ENCODE data around the gene CADM4. TPM values are rescaled to one million over a fixed set of nuclear protein-coding genes. Genes with fewer than 3 reads are reported as not detected.
A peak's percentile ranks its signal among the peaks of the same experiment; 100 is the strongest.

CADM4 gene
- total and polyA plus RNA-seq, 10 of the 15 experiments (the other 5 are each of a cell fraction or from before 2014, with no cell fraction given), result 0.04 to 0.12 (median 0.08) TPM; not detected in 5

- WGBS (ENCODE audit: insufficient coverage, insufficient replicate concordance, low lambda C conversion rate, missing lambda C conversion rate), result under 1% methylated on average over 18 of the region's 18 CpGs
- peak overlapping the region; percentile 20 for H2AFZ ChIP-seq (ENCODE audit: control insufficient read depth, low read depth, low read length)
- ChIA-PET RAD21 (ENCODE audit: unreplicated experiment) (interaction anchor here (0.8 to 4.8 kb wide), 18 partner anchors 11 to 214 kb away, joined by 3 to 92 read pairs (median 10); partner anchors contain the start of genes PHLDB3, PINLYP, XRCC1 and ZNF575), CTCF (interaction anchor here (0.9 to 6.6 kb wide), 21 partner anchors 13 to 214 kb away, joined by 3 to 169 read pairs (median 14); partner anchors contain the start of genes ETHE1, PINLYP and XRCC1), SMC1A (ENCODE audit: uncharacterized antibody, unreplicated experiment) (interaction anchor here (1.0 to 5.4 kb wide), 15 partner anchors 18 to 214 kb away, joined by 3 to 59 read pairs (median 6); partner anchors contain the start of genes PINLYP, XRCC1 and ZNF575), POLR2A (interaction anchor here (0.8 to 3.7 kb wide), 9 partner anchors 18 to 183 kb away, joined by 3 to 22 read pairs (median 4); partner anchors contain the start of genes PINLYP, XRCC1 and ZNF575)
- H3K9ac ChIP-seq (ENCODE audit: control insufficient read depth, insufficient read depth, low read length), result peak overlapping the region; percentile 91
- no peaks in the 10 kb centered on the region for H3K27me3 ChIP-seq (replicated peaks in 1 of 2; ENCODE audit: control insufficient read depth in 2 of 2, insufficient read depth in 2 of 2, low read length in 1 of 2)
- no peak for DNase-seq (ENCODE audit: low read depth, low spot score)
- in situ Hi-C loops (cut with MboI), result no loop called here
- H3K27ac ChIP-seq (ENCODE audit: control insufficient read depth, insufficient read depth), result peak overlapping the region; percentile 85
- peak overlapping the region; percentile 91 for H3K4me2 ChIP-seq (ENCODE audit: control insufficient read depth, insufficient read depth)
- H4K20me1 ChIP-seq (ENCODE audit: control insufficient read depth, insufficient read depth), result no peaks in the 10 kb centered on the region
- H3K79me2 ChIP-seq (ENCODE audit: control insufficient read depth, insufficient read depth, low read length), result peaks cover 37% of the 10 kb centered on the region
- FAIRE-seq, result no peak
- H3K4me1 ChIP-seq (ENCODE audit: control insufficient read depth, insufficient read depth, low read length), result peaks cover 7% of the 10 kb centered on the region; the same call in 1 of the 2 replicates
- H3K36me3 ChIP-seq (ENCODE audit: control insufficient read depth in 2 of 2, insufficient read depth in 2 of 2, low read length in 1 of 2), result peaks cover 12 to 13% of the 10 kb centered on the region in 2 experiments; a peak in 3 of 4 replicates
- intact Hi-C loops (cut with micrococcal nuclease; ENCODE audit: unreplicated experiment), result loop anchor here (2.0 kb wide), 1 partner anchor 185 kb away; the partner anchor contains the start of gene KCNN4
- no peaks in the 10 kb centered on the region for H3K9me3 ChIP-seq (replicated peaks; ENCODE audit: control insufficient read depth, insufficient read depth, low read length)
- peak; percentile 39 for ATAC-seq
- TSS peak; percentile 82 for BruUV-seq (replicated peaks)
- TF ChIP-seq SMARCA5 (IDR thresholded peaks at IDR 0.05) (0 out of 2 replicates have a peak, but pooled peaks have one; percentile 55), NKRF (conservative IDR thresholded peaks at IDR 0.05) (0 out of 2 replicates have a peak, but pooled peaks have one; percentile 63), IKZF2 (IDR thresholded peaks at IDR 0.05) (0 out of 4 replicates have a peak, but pooled peaks of 1 of the 2 experiments have one; percentile 17), CBFB (IDR thresholded peaks at IDR 0.05; ENCODE audit: low read depth) (peak; percentile 10; the same call in 1 of the 2 replicates), MXI1 (IDR thresholded peaks at IDR 0.05; ENCODE audit: low read depth, low read length) (no peak)
- H3K4me3 ChIP-seq, result peak overlapping the region; percentile 93
Measured at GRCh38 chr19:43595605-43595998, 44.0 kb downstream of the CADM4 start.
